Prostate gland (tissue), 2 donors: Measurements from ENCODE around the gene ZMYND11.

Experiments
- POLR2A ChIP-seq: fragments of 450-650 bp; IDR thresholded peaks from one replicate; pipeline ENCODE4 v1.6.1; 2016; ENCODE audit warnings: antibody characterized with exemption, mild to moderate bottlenecking
- POLR2AphosphoS5 ChIP-seq: sonication (generic); formaldehyde crosslinking; IDR thresholded peaks from one replicate; pipeline ENCODE4 v1.6.1; 2017; ENCODE audit warnings: antibody characterized with exemption
- TF ChIP-seq, protein P1 (sequence below), 4 experiments: fragments of 200-600 bp in 2 of 4; fragments of 450-650 bp in 2 of 4; sonication (generic) in 2 of 4; IDR thresholded peaks; 1 replicate in 3 of 4; 2 replicates in 1 of 4; pipeline ENCODE4 v1.5.1; 2016 to 2019; ENCODE audit warnings: antibody characterized with exemption in 4 of 4, mild to moderate bottlenecking in 2 of 4, moderate library complexity in 2 of 4

DNA sequence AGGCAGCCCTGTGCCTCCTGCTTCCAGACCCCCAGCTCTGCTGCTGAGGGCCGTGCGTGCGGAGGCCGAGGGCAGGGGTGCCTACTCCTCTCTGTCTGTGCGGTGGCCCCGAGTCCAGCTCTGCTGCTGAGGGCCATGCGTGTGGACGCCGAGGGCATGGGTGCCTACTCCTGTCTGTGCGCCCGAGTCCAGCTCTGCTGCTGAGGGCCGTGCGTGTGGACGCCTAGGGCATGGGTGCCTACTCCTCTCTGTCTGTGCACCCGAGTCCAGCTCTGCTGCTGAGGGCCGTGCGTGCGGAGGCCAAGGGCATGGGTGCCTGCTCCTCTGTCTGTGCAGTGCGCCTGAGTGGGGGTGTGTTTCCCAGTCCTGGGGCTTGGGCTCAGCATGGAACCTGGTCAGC lies 142.7 kb downstream of the ZMYND11 start:
- TF ChIP-seq, protein P1, sequence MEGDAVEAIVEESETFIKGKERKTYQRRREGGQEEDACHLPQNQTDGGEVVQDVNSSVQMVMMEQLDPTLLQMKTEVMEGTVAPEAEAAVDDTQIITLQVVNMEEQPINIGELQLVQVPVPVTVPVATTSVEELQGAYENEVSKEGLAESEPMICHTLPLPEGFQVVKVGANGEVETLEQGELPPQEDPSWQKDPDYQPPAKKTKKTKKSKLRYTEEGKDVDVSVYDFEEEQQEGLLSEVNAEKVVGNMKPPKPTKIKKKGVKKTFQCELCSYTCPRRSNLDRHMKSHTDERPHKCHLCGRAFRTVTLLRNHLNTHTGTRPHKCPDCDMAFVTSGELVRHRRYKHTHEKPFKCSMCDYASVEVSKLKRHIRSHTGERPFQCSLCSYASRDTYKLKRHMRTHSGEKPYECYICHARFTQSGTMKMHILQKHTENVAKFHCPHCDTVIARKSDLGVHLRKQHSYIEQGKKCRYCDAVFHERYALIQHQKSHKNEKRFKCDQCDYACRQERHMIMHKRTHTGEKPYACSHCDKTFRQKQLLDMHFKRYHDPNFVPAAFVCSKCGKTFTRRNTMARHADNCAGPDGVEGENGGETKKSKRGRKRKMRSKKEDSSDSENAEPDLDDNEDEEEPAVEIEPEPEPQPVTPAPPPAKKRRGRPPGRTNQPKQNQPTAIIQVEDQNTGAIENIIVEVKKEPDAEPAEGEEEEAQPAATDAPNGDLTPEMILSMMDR (IDR thresholded peaks at IDR 0.05): no peak
- TF ChIP-seq POLR2A (no peak), POLR2AphosphoS5 (no peak)
